Gastroesophageal sphincter (tissue), 4 donors: ENCODE data around the gene ABHD6. TPM values are rescaled to one million over a fixed set of nuclear protein-coding genes. Genes with fewer than 3 reads are reported as not detected.
"Not testable (repeated sequence)": the region's sequence is repeated elsewhere in the genome, so short reads cannot be mapped to it uniquely, and the experiment has no call there.

Experiments used
- ATAC-seq: fragments of 150-250 bp; one replicate; pipeline ENCODE4 v1.9.1; 2016; ENCODE audit warnings: mild to moderate bottlenecking, moderate library complexity
- H3K27ac ChIP-seq, 4 donors: fragments of 200-600 bp; sonication (generic) in 3 of 4; 1 replicate in 3 of 4; 2 replicates in 1 of 4; pipeline ENCODE4 v1.5.1; 2016 to 2019
- H3K27me3 ChIP-seq: fragments of 200-600 bp; sonication (generic); one replicate; pipeline ENCODE4 v1.5.1; 2019
- H3K36me3 ChIP-seq, 2 donors: fragments of 200-600 bp; sonication (generic); one replicate each; pipeline ENCODE4 v1.5.1; 2019; ENCODE audit warnings: control low read depth in 1 of 2
- H3K4me1 ChIP-seq, 3 donors: fragments of 200-600 bp; sonication (generic); 1 replicate in 2 of 3; 2 replicates in 1 of 3; pipeline ENCODE4 v1.5.1; 2016 to 2019; ENCODE audit warnings: control low read depth in 2 of 3
- H3K4me3 ChIP-seq, 2 donors: fragments of 200-600 bp; sonication (generic); one replicate each; pipeline ENCODE4 v1.5.1; 2019; ENCODE audit warnings: mild to moderate bottlenecking in 1 of 2, moderate library complexity in 1 of 2
- H3K9me3 ChIP-seq, 3 donors: fragments of 200-600 bp; sonication (generic); one replicate each; pipeline ENCODE4 v1.5.1; 2017 to 2019; ENCODE audit warnings: control low read depth in 2 of 3
- EP300 ChIP-seq: sonication (generic); formaldehyde crosslinking; IDR thresholded peaks from one replicate; pipeline ENCODE4 v1.6.1; 2017; ENCODE audit warnings: antibody characterized with exemption, mild to moderate bottlenecking
- POLR2A ChIP-seq, 2 donors: fragments of 450-650 bp; IDR thresholded peaks; one replicate each; pipeline ENCODE4 v1.6.1; 2017; ENCODE audit warnings: antibody characterized with exemption in 2 of 2, mild to moderate bottlenecking in 2 of 2, moderate library complexity in 1 of 2
- POLR2AphosphoS5 ChIP-seq: sonication (generic); formaldehyde crosslinking; IDR thresholded peaks from one replicate; pipeline ENCODE4 v1.6.1; 2017; ENCODE audit warnings: antibody characterized with exemption
- WGBS, 2 donors: methylation state at CpG; one replicate each; pipeline ENCODE4 v1.1.5; 2018; ENCODE audit warnings: low coverage in 1 of 2; 5-methylcytosine and 5-hydroxymethylcytosine counted together
- total RNA-seq, 4 donors: library from RNA; depleted of rRNA; stranded (reverse); fragments of >200 nt; gene quantifications; one replicate each; pipeline ENCODE4 v1.1.0, GENCODE V29; 2016
- TF ChIP-seq, protein P1 (sequence below), 4 experiments: fragments of 200-600 bp in 2 of 4; fragments of 450-650 bp in 2 of 4; sonication (generic) in 1 of 4; IDR thresholded peaks; one replicate each; pipeline ENCODE4 v1.5.1; 2017 to 2019; ENCODE audit warnings: antibody characterized with exemption in 4 of 4, mild to moderate bottlenecking in 2 of 4, moderate library complexity in 2 of 4

Gene ABHD6
- total RNA-seq, 4 donors from 2014 or later, result 6.5 to 27.1 (median 17.6) TPM

DNA sequence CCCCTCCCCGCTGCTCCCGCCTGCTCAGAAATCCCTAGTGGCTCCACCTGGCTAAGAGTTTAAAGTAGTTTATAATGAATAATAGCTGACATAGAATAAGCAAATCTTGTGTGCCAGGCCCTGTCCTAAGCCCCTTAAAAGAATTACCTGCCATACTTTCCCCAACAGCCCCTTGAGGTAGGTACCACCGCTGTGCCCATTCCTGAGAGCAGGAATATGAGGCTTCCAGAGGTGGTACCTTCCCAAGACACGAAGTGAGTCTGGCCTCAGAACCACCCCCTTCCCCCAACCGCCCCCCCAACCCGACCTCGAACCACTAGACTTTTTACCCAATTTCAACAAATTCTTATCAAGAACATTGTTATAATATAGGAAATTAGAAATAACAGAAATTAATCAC is 1.2 kb downstream of the ABHD6 start:
- peak overlapping the region in 2 of 4 donors; percentile 86 to 90 for H3K27ac ChIP-seq
- H3K27me3 ChIP-seq, result no peaks in the 10 kb centered on the region
- 69 to 71% methylated on average over 3 to 6 of the region's 7 CpGs for WGBS, 2 donors
- no peak for TF ChIP-seq EP300
- TF ChIP-seq POLR2AphosphoS5, result no peak
- no peak for TF ChIP-seq POLR2A (IDR thresholded peaks at IDR 0.05)
- TF ChIP-seq, protein P1, sequence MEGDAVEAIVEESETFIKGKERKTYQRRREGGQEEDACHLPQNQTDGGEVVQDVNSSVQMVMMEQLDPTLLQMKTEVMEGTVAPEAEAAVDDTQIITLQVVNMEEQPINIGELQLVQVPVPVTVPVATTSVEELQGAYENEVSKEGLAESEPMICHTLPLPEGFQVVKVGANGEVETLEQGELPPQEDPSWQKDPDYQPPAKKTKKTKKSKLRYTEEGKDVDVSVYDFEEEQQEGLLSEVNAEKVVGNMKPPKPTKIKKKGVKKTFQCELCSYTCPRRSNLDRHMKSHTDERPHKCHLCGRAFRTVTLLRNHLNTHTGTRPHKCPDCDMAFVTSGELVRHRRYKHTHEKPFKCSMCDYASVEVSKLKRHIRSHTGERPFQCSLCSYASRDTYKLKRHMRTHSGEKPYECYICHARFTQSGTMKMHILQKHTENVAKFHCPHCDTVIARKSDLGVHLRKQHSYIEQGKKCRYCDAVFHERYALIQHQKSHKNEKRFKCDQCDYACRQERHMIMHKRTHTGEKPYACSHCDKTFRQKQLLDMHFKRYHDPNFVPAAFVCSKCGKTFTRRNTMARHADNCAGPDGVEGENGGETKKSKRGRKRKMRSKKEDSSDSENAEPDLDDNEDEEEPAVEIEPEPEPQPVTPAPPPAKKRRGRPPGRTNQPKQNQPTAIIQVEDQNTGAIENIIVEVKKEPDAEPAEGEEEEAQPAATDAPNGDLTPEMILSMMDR (IDR thresholded peaks at IDR 0.05), result no peak
- H3K36me3 ChIP-seq, result no peaks in the 10 kb centered on the region
- H3K4me3 ChIP-seq, result peak overlapping the region in 1 of 2 donors; percentile 90
- no peak for ATAC-seq
- H3K4me1 ChIP-seq, result peaks cover 0 to 28% (median 10%) of the 10 kb centered on the region in 3 donors
- H3K9me3 ChIP-seq, result no peaks in the 10 kb centered on the region

DNA sequence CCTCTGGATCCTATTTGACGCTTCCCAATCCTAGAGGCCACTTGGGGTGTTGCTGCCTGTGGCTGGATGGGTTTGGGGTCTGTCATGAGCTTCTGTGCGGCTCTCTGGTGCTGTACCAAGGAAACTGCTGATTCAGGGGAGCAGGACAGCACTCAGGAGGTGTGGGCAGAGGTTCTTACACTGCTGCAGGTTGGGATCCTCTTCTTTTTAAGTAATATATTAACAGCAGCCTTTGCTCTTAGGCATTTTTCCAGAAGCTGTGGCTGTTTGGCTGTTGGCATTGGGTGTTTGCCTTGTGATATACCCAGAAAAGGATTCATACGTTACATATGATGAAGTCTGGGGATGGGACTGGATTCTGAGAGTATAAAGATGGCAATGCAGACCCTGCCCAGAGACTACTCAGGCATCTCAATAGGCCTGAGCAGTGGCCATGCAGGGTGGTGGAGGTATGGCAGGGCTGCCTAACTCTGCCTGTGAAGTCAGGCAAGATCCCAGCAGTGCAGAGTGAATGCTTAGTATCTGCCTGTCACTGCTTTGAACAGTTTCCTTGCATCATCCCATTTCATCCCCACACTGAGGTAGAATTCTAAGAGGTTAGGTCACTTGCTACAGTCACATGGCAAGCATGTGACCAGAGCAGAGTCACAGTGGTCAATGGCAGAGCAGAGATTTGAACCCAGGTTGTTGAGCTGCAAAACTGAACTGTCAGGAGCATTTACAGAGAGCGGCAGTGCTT is 3.9 kb downstream of the ABHD6 start:
- no peaks in the 10 kb centered on the region for H3K36me3 ChIP-seq
- 88% methylated on average over 3 of the region's 4 CpGs; no CpG with 5 or more reads in 1 of the 2 donors for WGBS, 2 donors
- no peak overlapping the region for H3K27ac ChIP-seq
- H3K9me3 ChIP-seq, result no peaks in the 10 kb centered on the region
- no peak overlapping the region for H3K4me3 ChIP-seq
- H3K4me1 ChIP-seq, result peaks cover 0 to 34% (median 10%) of the 10 kb centered on the region in 3 donors
- no peak for TF ChIP-seq POLR2A (IDR thresholded peaks at IDR 0.05)
- TF ChIP-seq EP300, result no peak
- TF ChIP-seq POLR2AphosphoS5, result no peak
- TF ChIP-seq, protein P1 (IDR thresholded peaks at IDR 0.05), result no peak
- ATAC-seq, result no peak
- no peaks in the 10 kb centered on the region for H3K27me3 ChIP-seq

DNA sequence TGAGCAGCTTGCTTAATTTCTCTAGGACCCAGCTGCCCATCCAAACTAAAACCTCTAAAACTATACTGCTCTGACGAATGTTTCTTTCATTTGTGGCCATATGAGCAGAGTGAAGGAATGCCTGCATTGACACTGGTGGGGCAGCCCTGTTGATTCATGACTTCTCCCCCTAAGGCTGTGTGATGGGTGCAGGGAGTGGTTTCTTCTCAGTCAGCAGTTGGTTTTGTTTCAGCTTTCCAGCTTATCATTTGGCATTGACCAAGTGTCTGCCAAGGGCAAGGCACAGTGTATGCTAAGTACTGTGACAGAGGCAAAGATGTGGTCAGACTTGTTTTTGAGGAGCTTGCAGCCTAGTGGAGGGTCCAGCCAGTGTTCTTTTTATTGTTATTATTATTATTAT is 4.7 kb downstream of the ABHD6 start:
- WGBS, 2 donors, result 75 to 91% methylated on average over 1 of the region's 1 CpG
- Histone ChIP-seq H3K27me3 (no peaks in the 10 kb centered on the region), H3K27ac (no peak overlapping the region), H3K4me1 (peaks cover 0 to 27% (median 10%) of the 10 kb centered on the region in 3 donors), H3K36me3 (no peaks in the 10 kb centered on the region), H3K4me3 (no peak overlapping the region), H3K9me3 (no peaks in the 10 kb centered on the region)
- ATAC-seq, result no peak
- TF ChIP-seq POLR2A (IDR thresholded peaks at IDR 0.05), result no peak
- TF ChIP-seq, protein P1 (IDR thresholded peaks at IDR 0.05), result no peak
- no peak for TF ChIP-seq POLR2AphosphoS5
- no peak for TF ChIP-seq EP300

DNA sequence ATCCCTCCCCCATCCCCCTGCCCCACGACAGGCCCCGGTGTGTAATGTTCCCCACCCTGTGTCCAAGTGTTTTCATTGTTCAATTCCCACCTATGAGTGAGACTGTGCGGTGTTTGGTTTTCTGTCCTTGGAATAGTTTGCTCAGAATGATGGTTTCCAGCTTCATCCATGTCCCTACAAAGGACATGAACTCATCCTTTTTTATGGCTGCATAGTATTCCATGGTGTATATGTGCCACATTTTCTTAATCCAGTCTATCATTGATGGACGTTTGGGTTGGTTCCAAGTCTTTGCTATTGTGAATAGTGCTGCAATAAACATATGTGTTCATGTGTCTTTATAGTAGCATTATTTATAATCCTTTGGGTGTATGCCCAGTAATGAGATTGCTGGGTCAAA is 5.3 kb downstream of the ABHD6 start:
- H3K4me1 ChIP-seq, result peaks cover 0 to 27% (median 10%) of the 10 kb centered on the region in 3 donors
- H3K27ac ChIP-seq, H3K4me3 ChIP-seq, H3K27me3 ChIP-seq, H3K36me3 ChIP-seq, H3K9me3 ChIP-seq, ATAC-seq: not testable (repeated sequence)
- WGBS, 2 donors, result 0 to 71% methylated on average over 1 of the region's 4 CpGs

DNA sequence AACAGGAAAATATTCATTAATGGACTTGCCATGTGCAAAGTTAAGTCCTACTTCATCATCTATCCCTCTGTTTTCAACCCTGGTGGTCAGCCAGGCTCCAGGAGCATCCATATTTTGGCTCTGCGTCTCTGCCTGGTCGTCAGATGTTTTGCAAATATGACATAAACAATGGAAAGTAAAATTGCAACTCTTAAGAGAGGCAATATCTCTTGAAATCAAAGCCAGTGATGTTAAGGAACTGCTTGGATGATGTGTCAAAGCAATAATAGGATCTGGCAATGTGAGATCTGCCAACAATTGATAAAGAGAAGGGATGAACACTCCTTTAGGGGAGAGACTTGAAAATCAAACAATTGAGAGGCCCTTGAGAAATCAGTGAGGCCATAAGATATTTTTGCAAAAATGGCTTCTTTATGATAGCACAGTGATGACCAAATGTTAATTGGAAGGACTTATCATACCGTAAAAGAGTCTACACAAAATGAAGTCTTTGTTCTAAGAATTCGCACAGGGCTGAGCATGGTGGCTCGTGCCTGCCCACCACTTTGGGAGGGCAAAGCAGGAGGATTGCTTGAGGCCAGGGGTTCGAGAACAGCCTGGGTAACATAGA is 6.5 kb downstream of the ABHD6 start:
- Histone ChIP-seq H3K4me3 (no peak overlapping the region), H3K9me3 (no peaks in the 10 kb centered on the region), H3K27ac (no peak overlapping the region), H3K36me3 (no peaks in the 10 kb centered on the region), H3K4me1 (peaks cover 0 to 18% (median 3%) of the 10 kb centered on the region in 3 donors), H3K27me3 (no peaks in the 10 kb centered on the region)
- TF ChIP-seq, protein P1 (IDR thresholded peaks at IDR 0.05), result no peak
- TF ChIP-seq POLR2AphosphoS5 (no peak), POLR2A (IDR thresholded peaks at IDR 0.05) (no peak), EP300 (no peak)
- no peak for ATAC-seq
- WGBS, 2 donors, result 79 to 89% methylated on average over 3 to 6 of the region's 6 CpGs
